ENCODE results near the gene RNF112.

GRCh38 chr17:19401321-19402010, 9.6 kb upstream of the RNF112 start:
- TF ChIP-seq CTCF (IDR thresholded peaks at IDR 0.05) (no peak), POLR2A (IDR thresholded peaks at IDR 0.05) (no peak)
